NCI-H2171 treated with DMSO at 0.1 percent for 48 hours (cell line): Measurements from ENCODE around the gene FGFRL1.

Experiments used
- DNase-seq: peaks from one replicate; lab custom pipeline; 2025; lab: John Stamatoyannopoulos, UW

FGFRL1 gene, protein sequence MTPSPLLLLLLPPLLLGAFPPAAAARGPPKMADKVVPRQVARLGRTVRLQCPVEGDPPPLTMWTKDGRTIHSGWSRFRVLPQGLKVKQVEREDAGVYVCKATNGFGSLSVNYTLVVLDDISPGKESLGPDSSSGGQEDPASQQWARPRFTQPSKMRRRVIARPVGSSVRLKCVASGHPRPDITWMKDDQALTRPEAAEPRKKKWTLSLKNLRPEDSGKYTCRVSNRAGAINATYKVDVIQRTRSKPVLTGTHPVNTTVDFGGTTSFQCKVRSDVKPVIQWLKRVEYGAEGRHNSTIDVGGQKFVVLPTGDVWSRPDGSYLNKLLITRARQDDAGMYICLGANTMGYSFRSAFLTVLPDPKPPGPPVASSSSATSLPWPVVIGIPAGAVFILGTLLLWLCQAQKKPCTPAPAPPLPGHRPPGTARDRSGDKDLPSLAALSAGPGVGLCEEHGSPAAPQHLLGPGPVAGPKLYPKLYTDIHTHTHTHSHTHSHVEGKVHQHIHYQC

GRCh38 chr4:1011022-1011665 lies at the start of gene FGFRL1:
Gene FGFRL1, plus strand, starts transcription at chr4:1011626. Its CDS starts 860 bp downstream, at chr4:1012486.
- peak; percentile 27 for DNase-seq

GRCh38 chr4:962231-963208 lies 48.9 kb upstream of the FGFRL1 start:
- DNase-seq: peak; percentile 2

DNA sequence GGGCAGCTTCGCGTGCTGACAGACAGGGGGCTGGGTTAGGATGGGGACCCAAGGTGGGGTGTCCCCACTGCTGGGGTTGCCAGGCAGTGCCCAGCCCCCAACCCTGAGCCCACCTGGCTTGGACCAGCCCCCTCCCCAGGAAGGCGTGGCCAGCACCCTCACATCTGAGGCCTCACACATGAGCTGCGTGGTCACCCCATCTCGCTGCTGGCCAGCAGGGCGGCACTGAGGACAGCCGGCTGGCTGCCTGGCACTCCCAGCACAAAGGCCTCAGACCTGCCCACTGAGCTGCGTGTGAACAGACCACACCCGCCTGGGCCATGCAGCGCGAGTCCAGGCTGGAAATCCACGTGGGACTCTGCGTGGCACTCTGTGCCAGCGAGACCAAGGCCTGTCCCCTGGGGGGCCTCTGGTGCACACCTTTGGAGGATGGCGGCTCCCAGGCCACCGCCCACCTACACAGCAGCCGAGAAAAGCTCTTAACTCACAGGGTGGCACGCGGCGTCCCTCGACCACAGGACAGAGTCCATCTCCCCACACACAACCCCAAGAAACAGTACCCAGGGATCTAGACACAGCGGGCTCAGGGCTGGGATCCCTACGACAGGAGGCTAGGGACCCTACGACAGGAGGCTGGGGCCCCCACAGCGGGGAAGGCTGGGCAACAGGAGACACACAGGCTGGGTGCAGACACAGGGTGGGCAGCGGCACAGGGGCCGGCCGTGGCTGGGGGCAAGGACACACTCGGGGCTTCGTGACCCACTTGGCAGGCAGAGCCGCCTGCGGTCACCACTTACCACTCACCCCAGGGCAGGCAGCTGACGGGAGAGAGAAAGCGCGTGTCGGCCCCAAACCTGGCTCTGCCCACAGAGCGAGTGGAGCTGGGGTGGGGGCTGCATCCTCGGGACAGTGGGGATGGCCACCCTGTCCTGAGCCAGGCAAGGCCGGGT lies 47.9 kb upstream of the FGFRL1 start:
- no peak for DNase-seq

DNA sequence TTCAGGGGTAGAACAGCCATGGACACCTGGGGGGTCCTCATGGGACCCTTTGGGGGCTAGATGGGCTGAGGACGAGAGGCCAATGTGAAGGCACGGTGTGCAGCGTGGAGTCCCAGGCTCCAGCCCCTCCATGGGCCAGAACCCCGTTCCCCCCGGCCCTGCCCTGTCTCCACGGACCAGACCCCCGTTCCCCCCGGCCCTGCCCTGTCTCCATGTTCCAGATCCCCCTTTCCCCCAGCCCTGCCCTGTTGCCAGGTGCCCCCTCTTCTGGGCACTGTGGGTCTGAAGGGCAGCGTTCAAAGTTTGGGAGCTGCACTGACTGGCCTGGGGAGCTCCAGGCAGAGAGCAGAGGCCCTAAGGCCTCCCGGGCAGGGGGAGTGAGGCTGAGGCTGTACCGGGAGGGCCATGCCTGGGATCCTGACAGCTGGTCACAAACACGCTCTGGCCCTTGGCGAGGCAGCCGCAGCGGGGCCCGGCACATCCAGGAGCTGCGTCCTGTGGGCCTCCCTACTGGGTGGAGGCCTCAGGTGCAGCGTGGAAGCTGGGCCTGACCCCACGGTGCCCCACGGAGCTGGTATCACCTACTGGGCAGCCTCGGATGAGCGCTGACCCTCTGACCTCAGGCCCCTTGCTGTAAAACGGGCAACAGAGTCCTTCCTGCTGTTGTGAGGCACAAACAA lies 46.9 kb upstream of the FGFRL1 start:
- DNase-seq: no peak

DNA sequence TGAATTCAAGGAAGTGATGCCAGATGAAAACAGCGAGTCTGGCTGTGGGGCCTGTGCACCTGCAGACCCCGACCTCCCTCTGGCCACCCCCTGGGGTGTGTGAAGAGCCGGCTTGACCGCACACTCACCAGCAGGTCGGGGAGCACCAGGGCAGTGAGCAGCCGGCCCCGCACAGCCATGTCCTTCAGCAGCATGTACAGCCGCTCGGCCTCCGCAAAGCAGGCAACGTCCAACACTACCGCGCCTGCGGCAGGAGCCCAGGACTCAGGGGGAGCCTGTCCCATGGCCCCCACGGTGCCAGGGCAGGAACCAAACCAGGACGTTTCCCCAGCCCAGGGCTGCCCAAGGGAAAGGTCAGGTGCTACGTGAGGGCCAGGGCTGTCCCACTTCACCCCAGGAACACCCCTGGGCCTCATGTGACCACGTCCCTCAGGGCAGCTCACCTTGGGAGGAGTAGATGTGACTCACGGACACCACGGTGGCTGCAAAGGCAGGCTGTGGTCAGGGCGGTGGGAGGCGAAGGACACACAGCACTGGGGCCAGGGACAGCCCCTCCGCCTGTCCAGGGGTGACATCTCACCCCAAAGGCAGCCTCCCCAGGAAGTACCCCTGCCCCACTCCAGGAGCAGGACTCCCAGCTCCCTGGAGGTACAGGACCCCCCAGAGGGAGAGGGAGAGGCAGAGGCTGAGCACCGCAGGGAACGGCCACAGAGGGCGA lies 46.2 kb upstream of the FGFRL1 start:
- DNase-seq: no peak

- no peak for DNase-seq
Observed at GRCh38 chr4:965766-966134, 45.7 kb upstream of the FGFRL1 start.

- no peak for DNase-seq
Observed at GRCh38 chr4:966266-967112, 44.9 kb upstream of the FGFRL1 start.

DNA sequence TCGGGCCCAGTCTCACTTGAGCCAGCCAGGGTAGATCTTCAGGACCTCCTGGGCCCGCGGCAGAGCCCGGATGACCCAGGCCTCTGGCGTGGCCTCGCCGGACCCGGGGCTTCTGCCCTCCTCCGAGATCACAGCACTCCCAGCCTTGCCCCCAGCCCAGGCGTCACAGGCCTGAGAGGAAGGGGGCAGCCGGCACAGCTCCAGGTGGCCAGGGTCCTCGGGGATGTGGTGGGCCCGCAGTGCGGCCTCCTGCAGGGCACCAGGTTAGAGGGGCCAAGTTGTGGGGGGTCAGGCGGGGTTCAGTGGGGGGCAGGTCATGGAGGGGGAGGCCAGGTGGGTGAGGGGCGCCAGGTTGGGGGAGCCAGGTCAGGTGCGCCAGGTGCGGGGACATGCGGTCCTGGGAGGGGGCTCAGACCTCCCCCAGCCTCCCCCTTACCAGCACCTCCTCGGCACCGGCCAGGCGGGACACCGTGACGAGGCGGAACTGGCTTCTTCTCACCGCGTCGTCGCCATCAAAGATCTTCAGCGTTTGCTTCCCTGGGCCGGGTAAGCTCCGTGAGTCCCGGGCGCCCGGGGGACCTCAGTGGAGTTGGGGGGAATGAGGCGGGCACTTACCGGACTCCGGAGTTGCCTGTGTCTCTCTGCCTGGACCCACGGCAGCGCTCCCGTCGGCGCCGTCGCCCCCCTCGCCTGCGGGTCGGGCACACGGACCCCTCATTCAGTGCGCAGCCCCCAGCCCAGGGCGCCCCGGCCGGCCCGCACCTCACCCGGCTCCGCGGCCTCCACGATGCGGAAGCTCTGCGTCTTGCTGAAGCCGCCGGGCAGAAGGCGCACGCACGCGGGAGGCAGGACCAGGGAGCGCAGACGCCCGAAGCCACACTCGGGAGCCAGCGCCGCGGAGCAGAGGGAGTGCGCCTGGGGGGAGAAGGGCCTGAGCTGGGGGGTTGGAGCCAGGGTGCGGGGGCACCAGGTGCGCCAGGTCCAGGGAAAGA lies 44.0 kb upstream of the FGFRL1 start:
- no peak for DNase-seq

DNA sequence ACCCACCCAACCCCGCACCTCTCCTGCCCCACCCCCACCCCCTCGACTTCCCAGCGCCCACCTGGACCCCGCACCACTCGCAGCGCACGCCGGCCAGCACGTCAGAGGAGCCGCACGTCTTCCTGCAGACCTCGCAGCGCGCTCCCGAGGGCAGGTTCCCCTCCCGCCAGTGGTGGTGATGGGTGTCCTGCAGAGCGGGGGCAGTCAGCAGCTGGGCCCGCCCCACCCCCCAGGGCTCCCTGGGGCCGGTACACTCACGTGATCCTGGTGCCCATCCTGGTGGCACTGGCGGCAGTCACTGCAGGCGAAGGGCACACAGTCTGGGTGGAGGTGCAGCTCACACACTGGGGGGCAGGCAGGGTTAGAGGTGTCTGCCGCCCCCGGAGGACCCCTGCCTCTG lies 43.2 kb upstream of the FGFRL1 start:
- DNase-seq: no peak

GRCh38 chr4:968621-969394 lies 42.6 kb upstream of the FGFRL1 start:
- DNase-seq: no peak

DNA sequence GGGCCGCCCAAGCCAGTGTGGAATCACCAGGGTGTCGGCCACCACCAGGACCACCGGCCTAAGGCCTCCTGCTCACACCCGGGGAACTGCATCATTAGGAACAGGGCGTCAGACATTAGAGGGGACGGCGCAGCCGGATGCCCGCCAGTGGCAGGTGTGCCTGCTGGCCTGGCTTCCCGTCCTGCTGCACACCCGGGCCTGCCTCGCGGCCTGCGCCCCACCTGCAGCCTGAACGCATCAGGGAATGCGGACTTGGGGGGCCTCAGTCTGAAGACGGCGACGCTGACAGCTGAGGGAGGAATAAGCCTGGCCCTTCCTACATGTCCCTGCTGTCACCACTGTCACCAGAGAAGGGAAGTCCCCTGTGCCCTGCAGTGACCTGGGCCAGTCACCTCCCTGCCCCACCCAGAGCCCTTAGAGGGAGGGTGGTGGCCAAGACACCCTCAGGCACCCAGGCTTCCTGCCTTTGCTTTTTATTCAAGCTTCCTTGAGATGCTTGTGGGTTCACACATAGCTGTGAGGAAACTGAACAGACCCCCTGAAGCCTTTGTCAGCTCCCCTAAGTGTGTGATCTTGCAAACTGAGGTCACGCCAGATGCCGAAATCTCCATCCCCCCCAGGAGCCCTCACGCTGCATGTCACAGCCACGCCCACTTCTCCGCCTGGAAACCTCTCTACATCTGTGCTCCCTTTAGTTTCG lies 41.2 kb upstream of the FGFRL1 start:
- no peak for DNase-seq

DNA sequence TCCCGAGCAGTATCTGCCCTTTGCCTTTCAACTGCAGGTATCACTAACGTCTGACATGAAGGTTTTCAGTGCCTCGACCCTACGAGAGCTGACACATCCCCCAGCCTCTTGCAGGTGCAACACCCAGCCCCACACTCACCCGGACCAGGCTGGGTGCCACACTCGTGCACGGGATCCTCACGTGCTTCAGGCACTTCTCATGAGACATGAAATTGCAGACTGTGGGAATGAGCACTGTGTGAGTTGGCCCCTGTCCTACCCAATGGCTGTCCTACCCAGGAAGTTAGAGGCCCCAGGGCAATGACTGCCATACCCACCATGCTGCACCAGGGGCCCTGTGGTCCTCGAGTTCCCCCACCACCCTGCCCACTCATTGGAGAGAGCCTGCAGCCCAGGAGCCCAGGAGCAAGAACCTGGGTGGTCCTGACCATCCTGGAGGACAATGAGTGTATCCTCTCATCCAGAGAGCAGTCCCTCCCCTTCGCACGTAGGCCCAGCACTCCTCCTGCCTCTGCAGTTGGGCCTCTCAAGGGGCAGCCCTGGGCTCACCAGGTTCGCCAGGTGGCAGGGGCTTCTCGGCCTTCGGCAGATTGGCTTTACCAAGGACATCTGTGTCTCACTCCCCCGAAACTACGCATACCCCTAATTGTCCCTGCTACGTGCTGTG lies 40.4 kb upstream of the FGFRL1 start:
- DNase-seq: no peak

GRCh38 chr4:971666-972500 lies 39.5 kb upstream of the FGFRL1 start:
- DNase-seq: peak; percentile 0

DNA sequence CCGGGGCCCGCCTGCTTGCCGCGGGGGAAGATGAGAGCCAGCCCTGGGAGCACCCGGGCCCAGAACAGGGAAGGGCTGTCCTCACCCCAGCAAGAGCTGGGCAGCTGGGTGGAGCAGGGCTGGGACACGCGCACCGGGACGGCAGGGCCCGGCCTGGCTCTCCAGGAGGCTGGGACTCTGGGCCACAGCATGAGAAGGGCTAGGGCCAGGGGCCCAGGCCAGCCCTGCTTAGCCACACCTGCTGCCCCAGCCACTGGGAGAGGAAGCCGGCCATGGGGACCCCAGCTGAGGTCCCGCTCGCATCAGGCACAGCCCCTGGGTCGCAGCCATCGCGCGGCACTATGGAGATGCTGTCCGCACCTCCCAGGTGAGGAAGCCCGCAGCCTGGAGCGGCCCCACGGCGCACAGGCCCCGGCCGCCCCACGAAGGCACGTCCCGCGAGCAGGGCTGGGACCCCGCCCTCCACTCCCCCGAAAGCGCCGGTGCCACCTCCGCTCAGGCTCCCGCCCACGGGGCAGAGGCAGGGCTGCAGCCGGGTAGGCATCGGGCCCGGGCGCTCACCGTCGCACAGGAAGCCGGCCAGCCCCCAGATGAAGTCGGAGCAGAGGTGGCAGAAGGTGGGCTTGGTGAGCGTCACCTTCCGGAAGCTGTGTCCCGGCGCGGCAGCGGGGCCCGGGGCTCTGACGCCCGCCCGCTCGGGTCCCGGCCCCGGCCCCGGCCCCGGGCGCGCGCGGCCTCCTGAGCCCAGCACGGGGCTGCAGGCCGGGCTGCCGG lies 38.6 kb upstream of the FGFRL1 start:
- peak; percentile 1 for DNase-seq
